Peyer's patch (tissue), 4 donors: ENCODE measurements around the gene FMNL3.

Experiments
- POLR2A ChIP-seq, 2 donors: fragments of 450-650 bp; IDR thresholded peaks; one replicate each; pipeline ENCODE4 v1.5.1; 2017; ENCODE audit warnings: antibody characterized with exemption in 2 of 2, mild to moderate bottlenecking in 2 of 2, moderate library complexity in 2 of 2
- TF ChIP-seq, protein P1 (sequence below), 6 experiments: fragments of 450-650 bp in 4 of 6; fragments of 200-600 bp in 2 of 6; sonication (generic) in 1 of 6; IDR thresholded peaks; one replicate each; pipeline ENCODE4 v1.5.1; 2017 to 2019; ENCODE audit warnings: antibody characterized with exemption in 6 of 6, mild to moderate bottlenecking in 3 of 6, moderate library complexity in 1 of 6

DNA sequence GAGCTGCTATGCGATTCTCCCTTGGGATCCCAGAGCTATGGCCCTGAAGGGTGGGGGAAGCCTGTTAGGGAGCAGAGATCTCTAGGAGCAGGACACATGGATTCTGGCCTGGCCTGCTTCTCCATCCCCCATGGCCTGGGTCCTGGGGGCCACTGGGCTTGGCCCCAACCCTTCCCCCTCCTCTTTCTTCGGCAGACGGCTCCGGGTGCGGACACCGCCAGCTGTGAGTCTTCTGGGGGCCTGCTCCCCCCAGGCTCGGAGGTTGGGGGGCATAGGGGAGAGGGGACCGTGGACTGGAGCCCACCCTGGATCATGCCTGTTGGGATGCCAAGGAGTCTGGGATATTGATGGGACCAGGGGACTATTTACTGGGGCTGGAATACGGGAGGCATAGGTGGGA is 74.8 kb downstream of the FMNL3 start:
- TF ChIP-seq, protein P1, sequence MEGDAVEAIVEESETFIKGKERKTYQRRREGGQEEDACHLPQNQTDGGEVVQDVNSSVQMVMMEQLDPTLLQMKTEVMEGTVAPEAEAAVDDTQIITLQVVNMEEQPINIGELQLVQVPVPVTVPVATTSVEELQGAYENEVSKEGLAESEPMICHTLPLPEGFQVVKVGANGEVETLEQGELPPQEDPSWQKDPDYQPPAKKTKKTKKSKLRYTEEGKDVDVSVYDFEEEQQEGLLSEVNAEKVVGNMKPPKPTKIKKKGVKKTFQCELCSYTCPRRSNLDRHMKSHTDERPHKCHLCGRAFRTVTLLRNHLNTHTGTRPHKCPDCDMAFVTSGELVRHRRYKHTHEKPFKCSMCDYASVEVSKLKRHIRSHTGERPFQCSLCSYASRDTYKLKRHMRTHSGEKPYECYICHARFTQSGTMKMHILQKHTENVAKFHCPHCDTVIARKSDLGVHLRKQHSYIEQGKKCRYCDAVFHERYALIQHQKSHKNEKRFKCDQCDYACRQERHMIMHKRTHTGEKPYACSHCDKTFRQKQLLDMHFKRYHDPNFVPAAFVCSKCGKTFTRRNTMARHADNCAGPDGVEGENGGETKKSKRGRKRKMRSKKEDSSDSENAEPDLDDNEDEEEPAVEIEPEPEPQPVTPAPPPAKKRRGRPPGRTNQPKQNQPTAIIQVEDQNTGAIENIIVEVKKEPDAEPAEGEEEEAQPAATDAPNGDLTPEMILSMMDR (IDR thresholded peaks at IDR 0.05), result no peak
- no peak for TF ChIP-seq POLR2A (IDR thresholded peaks at IDR 0.05)
